Adrenal gland (tissue), 12 donors: Measurements from ENCODE around the gene PRKCH. TPM values are rescaled to one million over a fixed set of nuclear protein-coding genes. Genes with fewer than 3 reads are reported as not detected.

Experiments
- DNase-seq, 7 donors: peaks; one replicate each; pipeline ENCODE4 v3.0.0-alpha.2; 2019 to 2020
- H3K27ac ChIP-seq, 5 donors: fragments of 200-600 bp; sonication (generic) in 4 of 5; 1 replicate in 3 of 5; 2 replicates in 2 of 5; pipeline versions ENCODE4 v1.5.1 to v1.8.0; 2016 to 2020; ENCODE audit warnings: mild to moderate bottlenecking in 1 of 5
- H3K27me3 ChIP-seq: fragments of 200-600 bp; 2 replicates; pipeline ENCODE4 v1.8.0; 2021
- H3K36me3 ChIP-seq, 2 donors: fragments of 200-600 bp; replicated peaks in 1 of 2; 1 replicate in 1 of 2; 2 replicates in 1 of 2; pipeline versions ENCODE4 v1.5.1 to v1.8.0; 2018 to 2022
- H3K4me1 ChIP-seq, 2 donors: fragments of 200-600 bp; replicated peaks in 1 of 2; 1 replicate in 1 of 2; 2 replicates in 1 of 2; pipeline versions ENCODE4 v1.5.1 to v1.8.0; 2018 to 2021
- H3K4me3 ChIP-seq, 4 donors: fragments of 200-600 bp; sonication (generic) in 3 of 4; one replicate each; pipeline ENCODE4 v1.5.1; 2016 to 2018
- H3K9me3 ChIP-seq, 3 donors: fragments of 200-600 bp; sonication (generic) in 1 of 3; replicated peaks in 1 of 3; 1 replicate in 2 of 3; 2 replicates in 1 of 3; pipeline versions ENCODE4 v1.5.1 to v1.8.0; 2016 to 2021
- CTCF ChIP-seq, 6 experiments: fragments of 450-650 bp in 4 of 6; fragments of 200-600 bp in 2 of 6; sonication (generic) in 1 of 6; IDR thresholded peaks; 1 replicate in 5 of 6; 2 replicates in 1 of 6; pipeline versions ENCODE4 v1.5.1 to v1.8.0; 2016 to 2021; ENCODE audit warnings: antibody characterized with exemption in 6 of 6, mild to moderate bottlenecking in 2 of 6, moderate library complexity in 1 of 6
- POLR2A ChIP-seq, 2 donors: fragments of 450-650 bp; IDR thresholded peaks; one replicate each; pipeline ENCODE4 v1.6.1; 2017; ENCODE audit warnings: antibody characterized with exemption in 2 of 2, mild to moderate bottlenecking in 2 of 2, moderate library complexity in 1 of 2
- WGBS, 4 donors: extraction: QIAGEN DNeasy Blood & Tissue Kit in 2 of 4; methylation state at CpG; one replicate each; pipeline versions ENCODE4 v1.1.5 to v1.1.7; 2013 to 2017; 5-methylcytosine and 5-hydroxymethylcytosine counted together
- intact Hi-C, 2 donors: fragments of 100-400 bp; cut with DNase I; formaldehyde crosslinking; loops; one replicate each; pipeline versions ENCODE4 v1.14.1 to v1.15.0; 2022 to 2023
- polyA plus RNA-seq, 3 donors: library from polyadenylated mRNA; stranded (reverse); fragments of 200-250 nt in 2 of 3; fragments of 350-450 nt in 1 of 3; fragmentation: Illumina TruSeq in 1 of 3; extraction: RNeasy Lipid Tissue Mini Kit (QIAGEN cat#74804) in 1 of 3; gene quantifications; one replicate each; pipeline ENCODE4 v1.2.3, GENCODE V29; 2013 to 2014
- total RNA-seq, 9 donors: library from RNA; depleted of rRNA in 4 of 9; stranded (reverse); fragments of >200 nt in 4 of 9; fragments of 120-200 nt in 1 of 9; fragmentation: NEBNext Ultra II Directional in 1 of 9; extraction: Animal tissue kit (Norgen Biotek cat#: 25700) in 1 of 9; gene quantifications; one replicate each; pipeline versions ENCODE4 v1.1.0 to v1.2.4, GENCODE V29; 2013 to 2023
- donor health status: healthy with polysubstance abuse.
- donor health status: Bipolar disorder and iron deficiency.
- donor health status: DM: yes; HTN: yes; CAD: no.
- donor health status: DM: no; HTN: no; CAD: no.
- donor health status: DM: no; HTN: no; CAD: no.
- donor health status: DM: yes; HTN: yes; CAD: no.

Gene PRKCH
- total and polyA plus RNA-seq, 12 donors, result 7.8 to 28.1 (median 17.0) TPM

- H3K9me3 ChIP-seq, result no peaks in the 10 kb centered on the region
- no peaks in the 10 kb centered on the region for H3K36me3 ChIP-seq
- no peak for DNase-seq
- no peaks in the 10 kb centered on the region for H3K4me1 ChIP-seq
- H3K4me3 ChIP-seq, result no peak overlapping the region
- TF ChIP-seq CTCF (IDR thresholded peaks at IDR 0.05) (no peak), POLR2A (IDR thresholded peaks at IDR 0.05) (no peak)
- WGBS, 4 donors, result 71 to 87% (median 76%) methylated on average over 1 of the region's 1 CpG
- intact Hi-C loops, result no loop called here
- H3K27ac ChIP-seq, result no peak overlapping the region
- H3K27me3 ChIP-seq, result no peaks in the 10 kb centered on the region
Measured at GRCh38 chr14:61330511-61330910, 9.1 kb downstream of the PRKCH start.

- Histone ChIP-seq H3K27ac (no peak overlapping the region), H3K4me3 (no peak overlapping the region)
- no peak for DNase-seq
Measured at GRCh38 chr14:61331992-61332657, 10.7 kb downstream of the PRKCH start.

GRCh38 chr14:61332658-61333029 lies 11.3 kb downstream of the PRKCH start:
- 85 to 93% (median 88%) methylated on average over 8 of the region's 8 CpGs for WGBS, 4 donors

More at GRCh38 chr14:61331992-61332657, 10.7 kb downstream of the PRKCH start:
- WGBS, 4 donors, result 82 to 87% (median 83%) methylated on average over 4 of the region's 4 CpGs
- Histone ChIP-seq H3K36me3 (no peaks in the 10 kb centered on the region), H3K4me1 (no peaks in the 10 kb centered on the region), H3K9me3 (no peaks in the 10 kb centered on the region), H3K27me3 (no peaks in the 10 kb centered on the region)
- intact Hi-C loops, result no loop called here
- TF ChIP-seq CTCF (IDR thresholded peaks at IDR 0.05) (no peak), POLR2A (IDR thresholded peaks at IDR 0.05) (no peak)

GRCh38 chr14:61333087-61333486 lies 11.7 kb downstream of the PRKCH start:
- Histone ChIP-seq H3K9me3 (no peaks in the 10 kb centered on the region), H3K4me1 (no peaks in the 10 kb centered on the region), H3K4me3 (no peak overlapping the region), H3K27me3 (no peaks in the 10 kb centered on the region), H3K27ac (no peak overlapping the region), H3K36me3 (no peaks in the 10 kb centered on the region)
- intact Hi-C loops, result no loop called here
- TF ChIP-seq POLR2A (IDR thresholded peaks at IDR 0.05) (no peak), CTCF (IDR thresholded peaks at IDR 0.05) (no peak)
- no peak for DNase-seq
- WGBS, 4 donors, result 89 to 97% (median 91%) methylated on average over 1 of the region's 1 CpG

More at GRCh38 chr14:61332658-61333029, 11.3 kb downstream of the PRKCH start:
- no peak overlapping the region for H3K4me3 ChIP-seq
- no peaks in the 10 kb centered on the region for H3K9me3 ChIP-seq
- no peaks in the 10 kb centered on the region for H3K4me1 ChIP-seq
- no peaks in the 10 kb centered on the region for H3K36me3 ChIP-seq
- H3K27me3 ChIP-seq, result no peaks in the 10 kb centered on the region
- intact Hi-C loops, result no loop called here
- no peak for DNase-seq
- H3K27ac ChIP-seq, result no peak overlapping the region
- TF ChIP-seq POLR2A (IDR thresholded peaks at IDR 0.05) (no peak), CTCF (IDR thresholded peaks at IDR 0.05) (no peak)
